ENCODE measurements around the gene CRMP1.

DNA sequence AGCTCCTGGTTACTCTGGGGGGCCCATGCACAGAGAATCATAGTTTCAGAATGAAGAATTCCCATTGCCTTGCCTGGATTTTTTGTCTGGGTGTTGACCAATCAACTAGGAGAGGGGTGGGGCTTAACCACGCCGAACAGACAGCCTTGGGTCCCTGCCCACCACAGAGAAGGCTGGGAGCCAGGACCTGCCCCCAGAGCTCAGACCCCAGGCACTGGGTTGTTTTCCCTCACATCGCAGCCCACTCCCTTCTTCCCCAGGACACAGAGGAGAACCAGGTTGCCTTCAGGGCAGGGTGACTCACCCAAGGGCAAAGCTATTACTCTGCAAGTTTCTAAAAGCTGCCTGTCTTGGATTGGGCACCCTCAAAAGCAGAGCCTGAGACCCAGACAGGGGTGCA, 23.3 kb upstream of the CRMP1 start:
- TF ChIP-seq, protein P1, sequence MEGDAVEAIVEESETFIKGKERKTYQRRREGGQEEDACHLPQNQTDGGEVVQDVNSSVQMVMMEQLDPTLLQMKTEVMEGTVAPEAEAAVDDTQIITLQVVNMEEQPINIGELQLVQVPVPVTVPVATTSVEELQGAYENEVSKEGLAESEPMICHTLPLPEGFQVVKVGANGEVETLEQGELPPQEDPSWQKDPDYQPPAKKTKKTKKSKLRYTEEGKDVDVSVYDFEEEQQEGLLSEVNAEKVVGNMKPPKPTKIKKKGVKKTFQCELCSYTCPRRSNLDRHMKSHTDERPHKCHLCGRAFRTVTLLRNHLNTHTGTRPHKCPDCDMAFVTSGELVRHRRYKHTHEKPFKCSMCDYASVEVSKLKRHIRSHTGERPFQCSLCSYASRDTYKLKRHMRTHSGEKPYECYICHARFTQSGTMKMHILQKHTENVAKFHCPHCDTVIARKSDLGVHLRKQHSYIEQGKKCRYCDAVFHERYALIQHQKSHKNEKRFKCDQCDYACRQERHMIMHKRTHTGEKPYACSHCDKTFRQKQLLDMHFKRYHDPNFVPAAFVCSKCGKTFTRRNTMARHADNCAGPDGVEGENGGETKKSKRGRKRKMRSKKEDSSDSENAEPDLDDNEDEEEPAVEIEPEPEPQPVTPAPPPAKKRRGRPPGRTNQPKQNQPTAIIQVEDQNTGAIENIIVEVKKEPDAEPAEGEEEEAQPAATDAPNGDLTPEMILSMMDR (IDR thresholded peaks at IDR 0.05; ENCODE audit: insufficient read depth, low read depth, low read length), result no peak
- TF ChIP-seq EZH2 (IDR thresholded peaks at IDR 0.05; ENCODE audit: insufficient read depth, low read length), result no peak
